WTC11 (cell line): ENCODE data around the gene GPAT3.

Experiments used
- AFF4 ChIP-seq: sonication (generic); formaldehyde crosslinking; IDR thresholded peaks from 2 replicates; pipeline ENCODE4 v1.8.1; 2023; ENCODE audit warnings: mild to moderate bottlenecking, missing genetic modification reagents, borderline replicate concordance
- IRF2 ChIP-seq: sonication (generic); formaldehyde crosslinking; IDR thresholded peaks from 2 replicates; pipeline ENCODE4 v1.8.0; 2022; ENCODE audit warnings: low read depth, missing genetic modification reagents, borderline replicate concordance
- NFYB ChIP-seq: sonication (generic); formaldehyde crosslinking; conservative IDR thresholded peaks from 2 replicates; pipeline ENCODE4 v1.8.0; 2022; ENCODE audit warnings: low read depth, missing genetic modification reagents
- SP1 ChIP-seq: sonication (generic); formaldehyde crosslinking; conservative IDR thresholded peaks from 2 replicates; pipeline ENCODE4 v1.8.1; 2022; ENCODE audit warnings: missing genetic modification reagents
- TF ChIP-seq, protein P1 (sequence below): fragments of 200-600 bp; IDR thresholded peaks from 2 replicates; pipeline ENCODE4 v1.8.0; 2022; ENCODE audit warnings: antibody characterized with exemption
- TF ChIP-seq, protein P2 (sequence below): sonication (generic); formaldehyde crosslinking; IDR thresholded peaks from 2 replicates; pipeline ENCODE4 v1.8.1; 2023; ENCODE audit warnings: mild to moderate bottlenecking, missing genetic modification reagents, moderate library complexity

- TF ChIP-seq, protein P1, sequence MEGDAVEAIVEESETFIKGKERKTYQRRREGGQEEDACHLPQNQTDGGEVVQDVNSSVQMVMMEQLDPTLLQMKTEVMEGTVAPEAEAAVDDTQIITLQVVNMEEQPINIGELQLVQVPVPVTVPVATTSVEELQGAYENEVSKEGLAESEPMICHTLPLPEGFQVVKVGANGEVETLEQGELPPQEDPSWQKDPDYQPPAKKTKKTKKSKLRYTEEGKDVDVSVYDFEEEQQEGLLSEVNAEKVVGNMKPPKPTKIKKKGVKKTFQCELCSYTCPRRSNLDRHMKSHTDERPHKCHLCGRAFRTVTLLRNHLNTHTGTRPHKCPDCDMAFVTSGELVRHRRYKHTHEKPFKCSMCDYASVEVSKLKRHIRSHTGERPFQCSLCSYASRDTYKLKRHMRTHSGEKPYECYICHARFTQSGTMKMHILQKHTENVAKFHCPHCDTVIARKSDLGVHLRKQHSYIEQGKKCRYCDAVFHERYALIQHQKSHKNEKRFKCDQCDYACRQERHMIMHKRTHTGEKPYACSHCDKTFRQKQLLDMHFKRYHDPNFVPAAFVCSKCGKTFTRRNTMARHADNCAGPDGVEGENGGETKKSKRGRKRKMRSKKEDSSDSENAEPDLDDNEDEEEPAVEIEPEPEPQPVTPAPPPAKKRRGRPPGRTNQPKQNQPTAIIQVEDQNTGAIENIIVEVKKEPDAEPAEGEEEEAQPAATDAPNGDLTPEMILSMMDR, result no peak
- TF ChIP-seq NFYB, result no peak
- no peak for TF ChIP-seq AFF4
- TF ChIP-seq SP1 (CRISPR knock-in tag), result no peak
- TF ChIP-seq, protein P2, sequence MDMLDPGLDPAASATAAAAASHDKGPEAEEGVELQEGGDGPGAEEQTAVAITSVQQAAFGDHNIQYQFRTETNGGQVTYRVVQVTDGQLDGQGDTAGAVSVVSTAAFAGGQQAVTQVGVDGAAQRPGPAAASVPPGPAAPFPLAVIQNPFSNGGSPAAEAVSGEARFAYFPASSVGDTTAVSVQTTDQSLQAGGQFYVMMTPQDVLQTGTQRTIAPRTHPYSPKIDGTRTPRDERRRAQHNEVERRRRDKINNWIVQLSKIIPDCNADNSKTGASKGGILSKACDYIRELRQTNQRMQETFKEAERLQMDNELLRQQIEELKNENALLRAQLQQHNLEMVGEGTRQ (CRISPR knock-in tag), result no peak
- no peak for TF ChIP-seq IRF2 (CRISPR knock-in tag)
Observed at GRCh38 chr4:83616252-83616651, 80.3 kb downstream of the GPAT3 start.
